ENCODE data around the gene LYPD5.

LYPD5 gene

GRCh38 chr19:43804432-43804831 lies 2.2 kb upstream of the LYPD5 start:
- DNase-seq, result no peak

GRCh38 chr19:43799502-43800142 lies 2.6 kb downstream of the LYPD5 start:
- no peak for DNase-seq

- DNase-seq, result peak; percentile 41
These were observed 3.5 kb downstream of the LYPD5 start for GRCh38 chr19:43798546-43799409.

GRCh38 chr19:43798026-43798545 lies 4.2 kb downstream of the LYPD5 start:
- no peak for DNase-seq

- DNase-seq, result no peak
These were observed 4.7 kb downstream of the LYPD5 start for GRCh38 chr19:43797556-43797955.

- no peak for DNase-seq
These were observed 5.1 kb downstream of the LYPD5 start for GRCh38 chr19:43797118-43797517.

GRCh38 chr19:43790587-43790986 lies 11.7 kb downstream of the LYPD5 start:
- no peak for DNase-seq

GRCh38 chr19:43789029-43789428 lies 13.2 kb downstream of the LYPD5 start:
- no peak for DNase-seq

- DNase-seq, result no peak
These were observed 15.6 kb downstream of the LYPD5 start for GRCh38 chr19:43786665-43787064.

- DNase-seq, result peak; percentile 26
These were observed 17.1 kb downstream of the LYPD5 start for GRCh38 chr19:43784981-43785808.

- DNase-seq, result peak; percentile 35
These were observed 17.8 kb downstream of the LYPD5 start for GRCh38 chr19:43784241-43784980.

GRCh38 chr19:43783636-43784035 lies 18.6 kb downstream of the LYPD5 start:
- DNase-seq, result no peak

GRCh38 chr19:43782689-43783231 lies 19.5 kb downstream of the LYPD5 start:
- no peak for DNase-seq

- DNase-seq, result no peak
These were observed 20.0 kb downstream of the LYPD5 start for GRCh38 chr19:43782311-43782660.

- no peak for DNase-seq
These were observed 20.5 kb downstream of the LYPD5 start for GRCh38 chr19:43781630-43782310.

GRCh38 chr19:43780706-43781525 lies 21.3 kb downstream of the LYPD5 start, which contains the start of gene KCNN4:
Gene KCNN4 (minus strand): TSS chr19:43780973. CDS start chr19:43780861, 112 bp downstream.
- peak; percentile 34 for DNase-seq

- DNase-seq, result no peak
These were observed 22.4 kb downstream of the LYPD5 start for GRCh38 chr19:43779820-43780219.

- DNase-seq, result no peak
These were observed 23.0 kb downstream of the LYPD5 start for GRCh38 chr19:43779147-43779819.

GRCh38 chr19:43778651-43779050 lies 23.6 kb downstream of the LYPD5 start:
- no peak for DNase-seq

- peak; percentile 29 for DNase-seq
These were observed 25.0 kb downstream of the LYPD5 start for GRCh38 chr19:43777163-43777695.
